Measurements from ENCODE around the gene SULT4A1.

SULT4A1 gene

GRCh38 chr22:43792905-43793304 is 69.4 kb downstream of the SULT4A1 start:
- no peak for DNase-seq
- Histone ChIP-seq H3K36me3 (replicated peaks) (no peaks in the 10 kb centered on the region), H3K27ac (no peak overlapping the region), H3K27me3 (replicated peaks) (no peaks in the 10 kb centered on the region), H3K4me3 (ENCODE audit: low read depth, low read length) (no peak overlapping the region)
- in situ Hi-C loops (cut with HindIII; ENCODE audit: low pct_ligation_motif_present, low sequenced_read_pairs) = no loop called here
- no peak for TF ChIP-seq CTCF (IDR thresholded peaks at IDR 0.05; ENCODE audit: low read depth, low read length, missing control alignments)

GRCh38 chr22:43789452-43789851 is 72.9 kb downstream of the SULT4A1 start:
- H3K36me3 ChIP-seq (replicated peaks) = no peaks in the 10 kb centered on the region
- no peak overlapping the region for H3K27ac ChIP-seq
- in situ Hi-C loops (cut with HindIII; ENCODE audit: low pct_ligation_motif_present, low sequenced_read_pairs) = no loop called here
- no peaks in the 10 kb centered on the region for H3K27me3 ChIP-seq (replicated peaks)
- no peak overlapping the region for H3K4me3 ChIP-seq (ENCODE audit: low read depth, low read length)
- DNase-seq = peak; percentile 33
- TF ChIP-seq CTCF (IDR thresholded peaks at IDR 0.05; ENCODE audit: low read depth, low read length, missing control alignments) = no peak

- DNase-seq = no peak
- Histone ChIP-seq H3K27ac (no peak overlapping the region), H3K36me3 (replicated peaks) (no peaks in the 10 kb centered on the region), H3K27me3 (replicated peaks) (no peaks in the 10 kb centered on the region), H3K4me3 (ENCODE audit: low read depth, low read length) (no peak overlapping the region)
- peak; percentile 44 for TF ChIP-seq CTCF (IDR thresholded peaks at IDR 0.05; ENCODE audit: low read depth, low read length, missing control alignments)
- in situ Hi-C loops (cut with HindIII; ENCODE audit: low pct_ligation_motif_present, low sequenced_read_pairs) = no loop called here
Observed at GRCh38 chr22:43783777-43784176, 78.5 kb downstream of the SULT4A1 start.

DNA sequence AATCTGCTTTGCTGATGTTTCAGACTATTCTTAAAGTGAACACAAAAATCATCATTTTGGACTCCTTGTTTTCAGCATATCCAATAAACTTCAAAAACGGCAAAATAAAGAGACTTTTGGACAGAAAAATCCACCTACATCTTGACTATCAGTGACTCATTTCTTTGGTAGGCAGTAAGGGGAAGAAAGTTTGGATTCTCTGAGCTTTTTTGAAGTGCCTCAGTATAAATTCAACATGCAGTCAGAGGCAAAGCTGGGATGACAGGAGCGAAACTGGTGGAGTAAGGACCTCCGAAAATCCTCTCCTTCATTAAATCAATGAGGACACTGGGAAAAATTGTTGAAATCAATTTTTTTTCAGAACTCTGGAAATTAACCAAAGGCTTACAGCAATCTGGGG is 79.9 kb downstream of the SULT4A1 start:
- H3K36me3 ChIP-seq (replicated peaks) = no peaks in the 10 kb centered on the region
- no peak for DNase-seq
- TF ChIP-seq CTCF (IDR thresholded peaks at IDR 0.05; ENCODE audit: low read depth, low read length, missing control alignments) = no peak
- no peak overlapping the region for H3K27ac ChIP-seq
- in situ Hi-C loops (cut with HindIII; ENCODE audit: low pct_ligation_motif_present, low sequenced_read_pairs) = no loop called here
- H3K4me3 ChIP-seq (ENCODE audit: low read depth, low read length) = no peak overlapping the region
- H3K27me3 ChIP-seq (replicated peaks) = no peaks in the 10 kb centered on the region

GRCh38 chr22:43777286-43777685 is 85.0 kb downstream of the SULT4A1 start:
- Histone ChIP-seq H3K4me3 (ENCODE audit: low read depth, low read length) (no peak overlapping the region), H3K36me3 (replicated peaks) (no peaks in the 10 kb centered on the region), H3K27ac (no peak overlapping the region), H3K27me3 (replicated peaks) (no peaks in the 10 kb centered on the region)
- in situ Hi-C loops (cut with HindIII; ENCODE audit: low pct_ligation_motif_present, low sequenced_read_pairs) = no loop called here
- peak; percentile 33 for DNase-seq
- TF ChIP-seq CTCF (IDR thresholded peaks at IDR 0.05; ENCODE audit: low read depth, low read length, missing control alignments) = no peak

- Histone ChIP-seq H3K4me3 (ENCODE audit: low read depth, low read length) (no peak overlapping the region), H3K36me3 (replicated peaks) (no peaks in the 10 kb centered on the region), H3K27ac (no peak overlapping the region), H3K27me3 (replicated peaks) (no peaks in the 10 kb centered on the region)
- in situ Hi-C loops (cut with HindIII; ENCODE audit: low pct_ligation_motif_present, low sequenced_read_pairs) = no loop called here
- TF ChIP-seq CTCF (IDR thresholded peaks at IDR 0.05; ENCODE audit: low read depth, low read length, missing control alignments) = no peak
- peak; percentile 4 for DNase-seq
Observed at GRCh38 chr22:43776081-43776670, 86.1 kb downstream of the SULT4A1 start.
